WTC11 (cell line): ENCODE results near the gene LDHB. TPM values are rescaled to one million over a fixed set of nuclear protein-coding genes. Genes with fewer than 3 reads are reported as not detected.

Source experiments
- ATAC-seq: fragments of 200-7000 bp; cut with Tn5 transposase; 2 replicates; pipeline ENCODE4 v1.10.0; 2021; ENCODE audit warnings: mild to moderate bottlenecking, moderate library complexity
- CTCF ChIA-PET: fragments of 300-600 bp; sonication (Branson Sonifier 250); formaldehyde crosslinking; loops from one replicate; lab custom pipeline; 2021; ENCODE audit warnings: antibody characterized with exemption; lab: Charles Lee
- POLR2A ChIA-PET: fragments of 350-600 bp; sonication (Branson Sonifier 250); formaldehyde crosslinking; loops from one replicate; lab custom pipeline; 2021; ENCODE audit warnings: antibody characterized with exemption; lab: Charles Lee
- DNase-seq: peaks from one replicate; pipeline ENCODE4 v3.0.0; 2021; ENCODE audit warnings: low spot score
- H3K27ac Mint-ChIP-seq: 2 replicates; pipeline ENCODE4 v1.8.0; 2021; ENCODE audit warnings: mixed read lengths
- H3K27me3 Mint-ChIP-seq: 2 replicates; pipeline ENCODE4 v1.8.0; 2021; ENCODE audit warnings: low read depth, mild to moderate bottlenecking, moderate library complexity, mixed read lengths
- H3K36me3 Mint-ChIP-seq: 2 replicates; pipeline ENCODE4 v1.8.0; 2021; ENCODE audit warnings: mixed read lengths
- H3K4me1 Mint-ChIP-seq: 2 replicates; pipeline ENCODE4 v1.8.0; 2022; ENCODE audit warnings: mixed read lengths
- H3K4me3 Mint-ChIP-seq: 2 replicates; pipeline ENCODE4 v1.8.0; 2021; ENCODE audit warnings: mild to moderate bottlenecking, moderate library complexity, mixed read lengths
- H3K9me3 Mint-ChIP-seq: 2 replicates; pipeline ENCODE4 v1.8.0; 2021; ENCODE audit warnings: mixed read lengths
- ESRRA ChIP-seq: sonication (generic); formaldehyde crosslinking; IDR thresholded peaks from 2 replicates; pipeline ENCODE4 v1.8.1; 2022; ENCODE audit warnings: mild to moderate bottlenecking, missing genetic modification reagents, borderline replicate concordance
- GABPB1 ChIP-seq: sonication (generic); formaldehyde crosslinking; IDR thresholded peaks from 2 replicates; pipeline ENCODE4 v1.8.1; 2023; ENCODE audit warnings: mild to moderate bottlenecking, missing genetic modification reagents
- IRF2 ChIP-seq: sonication (generic); formaldehyde crosslinking; IDR thresholded peaks from 2 replicates; pipeline ENCODE4 v1.8.0; 2022; ENCODE audit warnings: low read depth, missing genetic modification reagents, borderline replicate concordance
- MYBL2 ChIP-seq: sonication (generic); formaldehyde crosslinking; IDR thresholded peaks from 2 replicates; pipeline ENCODE4 v1.8.1; 2023; ENCODE audit warnings: mild to moderate bottlenecking, moderate library complexity, missing genetic modification reagents
- OVOL2 ChIP-seq: fragments of 250-450 bp; sonication (Bioruptor Pico); IDR thresholded peaks from 2 replicates; pipeline ENCODE4 v1.9.0; 2021; ENCODE audit warnings: mild to moderate bottlenecking, borderline replicate concordance
- TCF7 ChIP-seq: sonication (generic); formaldehyde crosslinking; IDR thresholded peaks from 2 replicates; pipeline ENCODE4 v1.8.0; 2022; ENCODE audit warnings: mild to moderate bottlenecking, low read depth, missing genetic modification reagents, moderate library complexity
- ZBTB21 ChIP-seq: sonication (generic); formaldehyde crosslinking; IDR thresholded peaks from 2 replicates; pipeline ENCODE4 v1.8.1; 2023; ENCODE audit warnings: mild to moderate bottlenecking, missing genetic modification reagents, borderline replicate concordance
- ZNF263 ChIP-seq: sonication (generic); formaldehyde crosslinking; IDR thresholded peaks from 2 replicates; pipeline ENCODE4 v1.8.1; 2022; ENCODE audit warnings: low read depth, mild to moderate bottlenecking, moderate library complexity, missing genetic modification reagents
- ZNF416 ChIP-seq: fragments of 250-450 bp; sonication (Bioruptor Pico); IDR thresholded peaks from 2 replicates; pipeline ENCODE4 v1.9.0; 2021; ENCODE audit warnings: mild to moderate bottlenecking, inconsistent platforms
- total RNA-seq: library from RNA; stranded (reverse); gene quantifications from 3 replicates; pipeline ENCODE4 v1.2.3, GENCODE V29; 2021
- TF ChIP-seq, protein P1 (sequence below): fragments of 200-600 bp; IDR thresholded peaks from 2 replicates; pipeline ENCODE4 v1.8.0; 2022; ENCODE audit warnings: antibody characterized with exemption
- TF ChIP-seq, protein P2 (sequence below): sonication (generic); formaldehyde crosslinking; IDR thresholded peaks from 2 replicates; pipeline ENCODE4 v1.8.0; 2022; ENCODE audit warnings: missing genetic modification reagents
- TF ChIP-seq, protein P3 (sequence below): sonication (generic); formaldehyde crosslinking; IDR thresholded peaks from 2 replicates; pipeline ENCODE4 v1.8.1; 2023; ENCODE audit warnings: mild to moderate bottlenecking, missing genetic modification reagents, moderate library complexity
- TF ChIP-seq, protein P4 (sequence below): sonication (generic); formaldehyde crosslinking; IDR thresholded peaks from 2 replicates; pipeline ENCODE4 v1.8.0; 2023; ENCODE audit warnings: mild to moderate bottlenecking, missing genetic modification reagents
- TF ChIP-seq, protein P5 (sequence below): sonication (generic); formaldehyde crosslinking; IDR thresholded peaks from 2 replicates; pipeline ENCODE4 v1.8.0; 2022; ENCODE audit warnings: mild to moderate bottlenecking, missing genetic modification reagents
- TF ChIP-seq, protein P6 (sequence below): sonication (generic); formaldehyde crosslinking; IDR thresholded peaks from 2 replicates; pipeline ENCODE4 v1.8.0; 2022; ENCODE audit warnings: mild to moderate bottlenecking, missing genetic modification reagents
- TF ChIP-seq, protein P7 (sequence below): sonication (generic); formaldehyde crosslinking; IDR thresholded peaks from 2 replicates; pipeline ENCODE4 v1.8.1; 2023; ENCODE audit warnings: mild to moderate bottlenecking, missing genetic modification reagents
- TF ChIP-seq, protein P8 (sequence below): fragments of 250-450 bp; sonication (Bioruptor Pico); IDR thresholded peaks from 2 replicates; pipeline ENCODE4 v1.8.0; 2021; ENCODE audit warnings: mild to moderate bottlenecking

Gene LDHB
- total RNA-seq, 1 experiment from 2014 or later, result 1,504 TPM

DNA sequence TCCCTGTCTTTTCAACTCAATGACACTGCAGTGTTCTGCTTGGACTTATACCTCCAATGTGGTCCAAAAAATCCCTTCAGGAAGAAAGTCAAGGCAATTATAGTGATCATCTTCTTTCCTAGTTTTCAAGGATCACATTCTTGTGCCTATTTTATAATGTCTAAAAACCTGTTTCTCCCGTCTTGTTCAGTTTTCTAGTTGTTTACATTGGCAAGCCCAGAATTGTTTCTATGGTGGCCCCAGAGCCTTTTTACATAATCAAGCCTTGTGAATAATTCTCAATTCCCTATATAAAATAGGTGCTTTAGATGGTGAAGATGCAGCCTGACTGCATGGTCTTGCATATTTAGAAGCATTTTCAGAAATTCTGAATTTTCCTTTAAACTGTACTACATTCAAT, 14.5 kb upstream of the LDHB start:
- Mint-ChIP-seq H3K36me3 (no peaks in the 10 kb centered on the region), H3K9me3 (peaks cover 6% of the 10 kb centered on the region), H3K27me3 (no peaks in the 10 kb centered on the region), H3K27ac (no peak overlapping the region), H3K4me3 (no peak overlapping the region), H3K4me1 (no peaks in the 10 kb centered on the region)
- ATAC-seq (no peak), DNase-seq (no peak)
- ChIA-PET CTCF (no interaction called here), POLR2A (no interaction called here)
- no peak for TF ChIP-seq ESRRA (CRISPR knock-in tag)
- TF ChIP-seq, protein P1, sequence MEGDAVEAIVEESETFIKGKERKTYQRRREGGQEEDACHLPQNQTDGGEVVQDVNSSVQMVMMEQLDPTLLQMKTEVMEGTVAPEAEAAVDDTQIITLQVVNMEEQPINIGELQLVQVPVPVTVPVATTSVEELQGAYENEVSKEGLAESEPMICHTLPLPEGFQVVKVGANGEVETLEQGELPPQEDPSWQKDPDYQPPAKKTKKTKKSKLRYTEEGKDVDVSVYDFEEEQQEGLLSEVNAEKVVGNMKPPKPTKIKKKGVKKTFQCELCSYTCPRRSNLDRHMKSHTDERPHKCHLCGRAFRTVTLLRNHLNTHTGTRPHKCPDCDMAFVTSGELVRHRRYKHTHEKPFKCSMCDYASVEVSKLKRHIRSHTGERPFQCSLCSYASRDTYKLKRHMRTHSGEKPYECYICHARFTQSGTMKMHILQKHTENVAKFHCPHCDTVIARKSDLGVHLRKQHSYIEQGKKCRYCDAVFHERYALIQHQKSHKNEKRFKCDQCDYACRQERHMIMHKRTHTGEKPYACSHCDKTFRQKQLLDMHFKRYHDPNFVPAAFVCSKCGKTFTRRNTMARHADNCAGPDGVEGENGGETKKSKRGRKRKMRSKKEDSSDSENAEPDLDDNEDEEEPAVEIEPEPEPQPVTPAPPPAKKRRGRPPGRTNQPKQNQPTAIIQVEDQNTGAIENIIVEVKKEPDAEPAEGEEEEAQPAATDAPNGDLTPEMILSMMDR, result no peak
- TF ChIP-seq OVOL2 (CRISPR knock-in tag), result no peak
- TF ChIP-seq TCF7, result no peak
- TF ChIP-seq, protein P2, sequence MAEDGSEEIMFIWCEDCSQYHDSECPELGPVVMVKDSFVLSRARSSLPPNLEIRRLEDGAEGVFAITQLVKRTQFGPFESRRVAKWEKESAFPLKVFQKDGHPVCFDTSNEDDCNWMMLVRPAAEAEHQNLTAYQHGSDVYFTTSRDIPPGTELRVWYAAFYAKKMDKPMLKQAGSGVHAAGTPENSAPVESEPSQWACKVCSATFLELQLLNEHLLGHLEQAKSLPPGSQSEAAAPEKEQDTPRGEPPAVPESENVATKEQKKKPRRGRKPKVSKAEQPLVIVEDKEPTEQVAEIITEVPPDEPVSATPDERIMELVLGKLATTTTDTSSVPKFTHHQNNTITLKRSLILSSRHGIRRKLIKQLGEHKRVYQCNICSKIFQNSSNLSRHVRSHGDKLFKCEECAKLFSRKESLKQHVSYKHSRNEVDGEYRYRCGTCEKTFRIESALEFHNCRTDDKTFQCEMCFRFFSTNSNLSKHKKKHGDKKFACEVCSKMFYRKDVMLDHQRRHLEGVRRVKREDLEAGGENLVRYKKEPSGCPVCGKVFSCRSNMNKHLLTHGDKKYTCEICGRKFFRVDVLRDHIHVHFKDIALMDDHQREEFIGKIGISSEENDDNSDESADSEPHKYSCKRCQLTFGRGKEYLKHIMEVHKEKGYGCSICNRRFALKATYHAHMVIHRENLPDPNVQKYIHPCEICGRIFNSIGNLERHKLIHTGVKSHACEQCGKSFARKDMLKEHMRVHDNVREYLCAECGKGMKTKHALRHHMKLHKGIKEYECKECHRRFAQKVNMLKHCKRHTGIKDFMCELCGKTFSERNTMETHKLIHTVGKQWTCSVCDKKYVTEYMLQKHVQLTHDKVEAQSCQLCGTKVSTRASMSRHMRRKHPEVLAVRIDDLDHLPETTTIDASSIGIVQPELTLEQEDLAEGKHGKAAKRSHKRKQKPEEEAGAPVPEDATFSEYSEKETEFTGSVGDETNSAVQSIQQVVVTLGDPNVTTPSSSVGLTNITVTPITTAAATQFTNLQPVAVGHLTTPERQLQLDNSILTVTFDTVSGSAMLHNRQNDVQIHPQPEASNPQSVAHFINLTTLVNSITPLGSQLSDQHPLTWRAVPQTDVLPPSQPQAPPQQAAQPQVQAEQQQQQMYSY (CRISPR knock-in tag), result no peak
- TF ChIP-seq ZNF263 (CRISPR knock-in tag), result no peak
- TF ChIP-seq, protein P3, sequence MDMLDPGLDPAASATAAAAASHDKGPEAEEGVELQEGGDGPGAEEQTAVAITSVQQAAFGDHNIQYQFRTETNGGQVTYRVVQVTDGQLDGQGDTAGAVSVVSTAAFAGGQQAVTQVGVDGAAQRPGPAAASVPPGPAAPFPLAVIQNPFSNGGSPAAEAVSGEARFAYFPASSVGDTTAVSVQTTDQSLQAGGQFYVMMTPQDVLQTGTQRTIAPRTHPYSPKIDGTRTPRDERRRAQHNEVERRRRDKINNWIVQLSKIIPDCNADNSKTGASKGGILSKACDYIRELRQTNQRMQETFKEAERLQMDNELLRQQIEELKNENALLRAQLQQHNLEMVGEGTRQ (CRISPR knock-in tag), result no peak

DNA sequence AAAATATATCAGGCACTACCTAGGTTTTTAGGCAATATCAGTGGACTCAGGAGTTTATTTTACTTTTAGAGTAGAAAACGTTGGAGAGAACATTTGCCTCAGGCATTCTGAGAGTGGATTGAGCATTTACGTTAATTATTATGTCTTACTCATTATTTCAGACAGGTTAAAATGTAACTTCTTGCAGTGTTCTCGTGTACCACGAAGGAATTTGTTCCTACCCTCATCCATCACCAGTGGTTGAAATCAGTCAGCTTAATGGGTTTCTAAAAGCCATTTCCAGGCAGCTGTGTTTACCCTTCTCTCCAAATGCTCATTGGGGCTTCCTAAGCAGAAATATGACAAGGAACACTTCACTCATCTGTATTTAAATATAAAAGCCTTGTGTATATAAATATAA, 9.1 kb upstream of the LDHB start:
- Mint-ChIP-seq H3K36me3 (no peaks in the 10 kb centered on the region), H3K9me3 (peaks cover 4% of the 10 kb centered on the region; the same call in 1 of the 2 replicates), H3K4me3 (no peak overlapping the region), H3K27ac (no peak overlapping the region), H3K4me1 (no peaks in the 10 kb centered on the region), H3K27me3 (no peaks in the 10 kb centered on the region)
- ChIA-PET POLR2A (no interaction called here), CTCF (no interaction called here)
- DNase-seq, result no peak
- no peak for ATAC-seq
- TF ChIP-seq, protein P4, sequence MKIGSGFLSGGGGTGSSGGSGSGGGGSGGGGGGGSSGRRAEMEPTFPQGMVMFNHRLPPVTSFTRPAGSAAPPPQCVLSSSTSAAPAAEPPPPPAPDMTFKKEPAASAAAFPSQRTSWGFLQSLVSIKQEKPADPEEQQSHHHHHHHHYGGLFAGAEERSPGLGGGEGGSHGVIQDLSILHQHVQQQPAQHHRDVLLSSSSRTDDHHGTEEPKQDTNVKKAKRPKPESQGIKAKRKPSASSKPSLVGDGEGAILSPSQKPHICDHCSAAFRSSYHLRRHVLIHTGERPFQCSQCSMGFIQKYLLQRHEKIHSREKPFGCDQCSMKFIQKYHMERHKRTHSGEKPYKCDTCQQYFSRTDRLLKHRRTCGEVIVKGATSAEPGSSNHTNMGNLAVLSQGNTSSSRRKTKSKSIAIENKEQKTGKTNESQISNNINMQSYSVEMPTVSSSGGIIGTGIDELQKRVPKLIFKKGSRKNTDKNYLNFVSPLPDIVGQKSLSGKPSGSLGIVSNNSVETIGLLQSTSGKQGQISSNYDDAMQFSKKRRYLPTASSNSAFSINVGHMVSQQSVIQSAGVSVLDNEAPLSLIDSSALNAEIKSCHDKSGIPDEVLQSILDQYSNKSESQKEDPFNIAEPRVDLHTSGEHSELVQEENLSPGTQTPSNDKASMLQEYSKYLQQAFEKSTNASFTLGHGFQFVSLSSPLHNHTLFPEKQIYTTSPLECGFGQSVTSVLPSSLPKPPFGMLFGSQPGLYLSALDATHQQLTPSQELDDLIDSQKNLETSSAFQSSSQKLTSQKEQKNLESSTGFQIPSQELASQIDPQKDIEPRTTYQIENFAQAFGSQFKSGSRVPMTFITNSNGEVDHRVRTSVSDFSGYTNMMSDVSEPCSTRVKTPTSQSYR (CRISPR knock-in tag), result no peak
- no peak for TF ChIP-seq MYBL2
- TF ChIP-seq, protein P5, sequence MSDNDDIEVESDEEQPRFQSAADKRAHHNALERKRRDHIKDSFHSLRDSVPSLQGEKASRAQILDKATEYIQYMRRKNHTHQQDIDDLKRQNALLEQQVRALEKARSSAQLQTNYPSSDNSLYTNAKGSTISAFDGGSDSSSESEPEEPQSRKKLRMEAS (CRISPR knock-in tag), result no peak
- TF ChIP-seq, protein P3 (CRISPR knock-in tag), result no peak
- TF ChIP-seq, protein P6, sequence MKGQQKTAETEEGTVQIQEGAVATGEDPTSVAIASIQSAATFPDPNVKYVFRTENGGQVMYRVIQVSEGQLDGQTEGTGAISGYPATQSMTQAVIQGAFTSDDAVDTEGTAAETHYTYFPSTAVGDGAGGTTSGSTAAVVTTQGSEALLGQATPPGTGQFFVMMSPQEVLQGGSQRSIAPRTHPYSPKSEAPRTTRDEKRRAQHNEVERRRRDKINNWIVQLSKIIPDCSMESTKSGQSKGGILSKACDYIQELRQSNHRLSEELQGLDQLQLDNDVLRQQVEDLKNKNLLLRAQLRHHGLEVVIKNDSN (CRISPR knock-in tag), result no peak
- TF ChIP-seq, protein P7, sequence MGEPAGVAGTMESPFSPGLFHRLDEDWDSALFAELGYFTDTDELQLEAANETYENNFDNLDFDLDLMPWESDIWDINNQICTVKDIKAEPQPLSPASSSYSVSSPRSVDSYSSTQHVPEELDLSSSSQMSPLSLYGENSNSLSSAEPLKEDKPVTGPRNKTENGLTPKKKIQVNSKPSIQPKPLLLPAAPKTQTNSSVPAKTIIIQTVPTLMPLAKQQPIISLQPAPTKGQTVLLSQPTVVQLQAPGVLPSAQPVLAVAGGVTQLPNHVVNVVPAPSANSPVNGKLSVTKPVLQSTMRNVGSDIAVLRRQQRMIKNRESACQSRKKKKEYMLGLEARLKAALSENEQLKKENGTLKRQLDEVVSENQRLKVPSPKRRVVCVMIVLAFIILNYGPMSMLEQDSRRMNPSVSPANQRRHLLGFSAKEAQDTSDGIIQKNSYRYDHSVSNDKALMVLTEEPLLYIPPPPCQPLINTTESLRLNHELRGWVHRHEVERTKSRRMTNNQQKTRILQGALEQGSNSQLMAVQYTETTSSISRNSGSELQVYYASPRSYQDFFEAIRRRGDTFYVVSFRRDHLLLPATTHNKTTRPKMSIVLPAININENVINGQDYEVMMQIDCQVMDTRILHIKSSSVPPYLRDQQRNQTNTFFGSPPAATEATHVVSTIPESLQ (CRISPR knock-in tag), result no peak
- TF ChIP-seq ZBTB21, result no peak
- no peak for TF ChIP-seq ZNF263 (CRISPR knock-in tag)
- TF ChIP-seq, protein P8, sequence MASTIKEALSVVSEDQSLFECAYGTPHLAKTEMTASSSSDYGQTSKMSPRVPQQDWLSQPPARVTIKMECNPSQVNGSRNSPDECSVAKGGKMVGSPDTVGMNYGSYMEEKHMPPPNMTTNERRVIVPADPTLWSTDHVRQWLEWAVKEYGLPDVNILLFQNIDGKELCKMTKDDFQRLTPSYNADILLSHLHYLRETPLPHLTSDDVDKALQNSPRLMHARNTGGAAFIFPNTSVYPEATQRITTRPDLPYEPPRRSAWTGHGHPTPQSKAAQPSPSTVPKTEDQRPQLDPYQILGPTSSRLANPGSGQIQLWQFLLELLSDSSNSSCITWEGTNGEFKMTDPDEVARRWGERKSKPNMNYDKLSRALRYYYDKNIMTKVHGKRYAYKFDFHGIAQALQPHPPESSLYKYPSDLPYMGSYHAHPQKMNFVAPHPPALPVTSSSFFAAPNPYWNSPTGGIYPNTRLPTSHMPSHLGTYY, result no peak
- TF ChIP-seq ZNF416 (CRISPR knock-in tag), result no peak
- TF ChIP-seq GABPB1 (CRISPR knock-in tag), result no peak
- TF ChIP-seq IRF2, result no peak
